ENCODE results near the gene ALG9. TPM values are rescaled to one million over a fixed set of nuclear protein-coding genes. Genes with fewer than 3 reads are reported as not detected.
"Not testable (repeated sequence)": the region's sequence is repeated elsewhere in the genome, so short reads cannot be mapped to it uniquely, and the experiment has no call there.

The ALG9 gene
- total and polyA plus RNA-seq, 7 donors = 9.6 to 21.9 (median 15.3) TPM

GRCh38 chr11:111788464-111788863 is 82.9 kb downstream of the ALG9 start:
- TF ChIP-seq, protein P1, sequence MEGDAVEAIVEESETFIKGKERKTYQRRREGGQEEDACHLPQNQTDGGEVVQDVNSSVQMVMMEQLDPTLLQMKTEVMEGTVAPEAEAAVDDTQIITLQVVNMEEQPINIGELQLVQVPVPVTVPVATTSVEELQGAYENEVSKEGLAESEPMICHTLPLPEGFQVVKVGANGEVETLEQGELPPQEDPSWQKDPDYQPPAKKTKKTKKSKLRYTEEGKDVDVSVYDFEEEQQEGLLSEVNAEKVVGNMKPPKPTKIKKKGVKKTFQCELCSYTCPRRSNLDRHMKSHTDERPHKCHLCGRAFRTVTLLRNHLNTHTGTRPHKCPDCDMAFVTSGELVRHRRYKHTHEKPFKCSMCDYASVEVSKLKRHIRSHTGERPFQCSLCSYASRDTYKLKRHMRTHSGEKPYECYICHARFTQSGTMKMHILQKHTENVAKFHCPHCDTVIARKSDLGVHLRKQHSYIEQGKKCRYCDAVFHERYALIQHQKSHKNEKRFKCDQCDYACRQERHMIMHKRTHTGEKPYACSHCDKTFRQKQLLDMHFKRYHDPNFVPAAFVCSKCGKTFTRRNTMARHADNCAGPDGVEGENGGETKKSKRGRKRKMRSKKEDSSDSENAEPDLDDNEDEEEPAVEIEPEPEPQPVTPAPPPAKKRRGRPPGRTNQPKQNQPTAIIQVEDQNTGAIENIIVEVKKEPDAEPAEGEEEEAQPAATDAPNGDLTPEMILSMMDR (IDR thresholded peaks at IDR 0.05) = no peak
- intact Hi-C loops (cut with DNase I) = no loop called here
- 29 to 33% (median 30%) methylated on average over 2 of the region's 2 CpGs for WGBS, 3 donors
- ATAC-seq = peak; percentile 48 to 73 (median 70)
- DNase-seq = no peak
- H3K27ac ChIP-seq = peak overlapping the region; percentile 90
- peaks cover 36% of the 10 kb centered on the region for H3K4me1 ChIP-seq
- H3K9me3 ChIP-seq = no peaks in the 10 kb centered on the region
- peaks cover 0 to 12% of the 10 kb centered on the region in 2 donors for H3K36me3 ChIP-seq (ENCODE audit: insufficient read depth in 1 of 2, low read depth in 1 of 2)
- peak overlapping the region; percentile 11 for H3K4me3 ChIP-seq
- H3K27me3 ChIP-seq (ENCODE audit: insufficient read depth in 3 of 3, low read length in 2 of 3) = no peaks in the 10 kb centered on the region

- Histone ChIP-seq H3K27ac (peak overlapping the region; percentile 90), H3K36me3 (ENCODE audit: insufficient read depth in 1 of 2, low read depth in 1 of 2) (peaks cover 0 to 16% of the 10 kb centered on the region in 2 donors), H3K27me3 (ENCODE audit: insufficient read depth in 3 of 3, low read length in 2 of 3) (no peaks in the 10 kb centered on the region)
Measured at GRCh38 chr11:111788051-111788450, 83.3 kb downstream of the ALG9 start.

DNA sequence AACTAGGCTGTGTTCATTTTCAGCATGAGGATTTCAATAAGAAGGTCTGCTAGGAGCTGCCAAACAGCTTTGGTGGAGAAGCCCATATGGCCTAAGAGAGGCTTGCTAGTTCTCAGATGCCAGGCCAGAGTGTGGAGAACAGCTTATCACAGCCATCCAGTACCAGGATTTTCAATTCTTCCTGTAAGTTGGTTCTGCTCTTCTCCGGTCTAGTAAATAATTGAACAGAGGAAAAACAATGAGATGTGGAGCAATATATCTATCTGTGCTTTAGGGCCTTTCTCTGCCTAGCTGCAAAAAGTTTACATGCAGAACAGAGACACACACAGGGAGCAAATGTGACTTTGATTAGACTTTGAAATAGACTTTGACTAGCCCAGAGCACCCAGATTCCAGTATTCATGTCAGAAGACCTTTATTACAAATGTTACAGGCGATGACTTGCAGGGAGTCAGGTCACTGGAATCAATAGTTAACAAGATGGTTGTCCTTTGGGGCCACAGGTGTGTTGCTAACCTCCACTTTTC is 85.4 kb downstream of the ALG9 start:
- Histone ChIP-seq H3K4me3 (no peak overlapping the region), H3K36me3 (ENCODE audit: insufficient read depth in 1 of 2, low read depth in 1 of 2) (peaks cover 0 to 26% of the 10 kb centered on the region in 2 donors), H3K4me1 (peaks cover 36% of the 10 kb centered on the region), H3K27me3 (ENCODE audit: insufficient read depth in 3 of 3, low read length in 2 of 3) (no peaks in the 10 kb centered on the region), H3K27ac (peak overlapping the region; percentile 90), H3K9me3 (no peaks in the 10 kb centered on the region)
- TF ChIP-seq, protein P1 (IDR thresholded peaks at IDR 0.05) = no peak
- WGBS, 3 donors = 60 to 70% (median 65%) methylated on average over 2 of the region's 2 CpGs
- DNase-seq (no peak), ATAC-seq (peak in 3 of 4 donors; percentile 23 to 33 (median 30))
- intact Hi-C loops (cut with DNase I) = no loop called here

More at GRCh38 chr11:111788051-111788450, 83.3 kb downstream of the ALG9 start:
- Histone ChIP-seq H3K9me3 (no peaks in the 10 kb centered on the region), H3K4me3 (peak overlapping the region; percentile 11), H3K4me1 (peaks cover 36% of the 10 kb centered on the region)
- WGBS, 3 donors = 25 to 27% (median 27%) methylated on average over 2 of the region's 2 CpGs
- DNase-seq (peak; percentile 47 to 72), ATAC-seq (peak; percentile 95 to 96 (median 96))
- intact Hi-C loops (cut with DNase I) = no loop called here
- TF ChIP-seq, protein P1 (IDR thresholded peaks at IDR 0.05) = no peak

- DNase-seq (no peak), ATAC-seq (no peak)
- Histone ChIP-seq H3K4me3 (no peak overlapping the region), H3K36me3 (ENCODE audit: insufficient read depth in 1 of 2, low read depth in 1 of 2) (peaks cover 0 to 26% of the 10 kb centered on the region in 2 donors), H3K27me3 (ENCODE audit: insufficient read depth in 3 of 3, low read length in 2 of 3) (no peaks in the 10 kb centered on the region), H3K27ac (peak overlapping the region; percentile 90), H3K4me1 (peaks cover 36% of the 10 kb centered on the region), H3K9me3 (no peaks in the 10 kb centered on the region)
- 85 to 92% (median 91%) methylated on average over 2 of the region's 2 CpGs for WGBS, 3 donors
- intact Hi-C loops (cut with DNase I) = no loop called here
- TF ChIP-seq, protein P1 (IDR thresholded peaks at IDR 0.05) = no peak
Measured at GRCh38 chr11:111785076-111785475, 86.3 kb downstream of the ALG9 start.

GRCh38 chr11:111784311-111784710 is 87.1 kb downstream of the ALG9 start:
- Histone ChIP-seq H3K36me3 (ENCODE audit: insufficient read depth in 1 of 2, low read depth in 1 of 2) (peaks cover 0 to 26% of the 10 kb centered on the region in 2 donors), H3K27ac (peak overlapping the region; percentile 90), H3K4me1 (peaks cover 36% of the 10 kb centered on the region)
- WGBS, 3 donors = 86 to 96% (median 87%) methylated on average over 10 of the region's 10 CpGs
- intact Hi-C loops (cut with DNase I); H3K4me3 ChIP-seq; DNase-seq; H3K9me3 ChIP-seq; ATAC-seq; H3K27me3 ChIP-seq (ENCODE audit: insufficient read depth in 3 of 3, low read length in 2 of 3): not testable (repeated sequence)
